ENCODE measurements around the gene TREH. TPM values are rescaled to one million over a fixed set of nuclear protein-coding genes. Genes with fewer than 3 reads are reported as not detected.

TREH gene
- total RNA-seq, 1 experiment from 2014 or later = not detected

- peaks cover 6% of the 10 kb centered on the region; the same call in 1 of the 2 replicates for H3K4me1 ChIP-seq (ENCODE audit: insufficient read depth, low read length)
- H2BK15ac ChIP-seq (ENCODE audit: low read depth, low read length) = no peak overlapping the region
- H3K14ac ChIP-seq (ENCODE audit: insufficient read depth, low read length) = no peak overlapping the region
- peaks cover 3% of the 10 kb centered on the region for H3K23me2 ChIP-seq (ENCODE audit: insufficient read length, low read depth, low read length, poor library complexity, severe bottlenecking)
- H3K27me3 Mint-ChIP-seq (ENCODE audit: low read depth) = no peaks in the 10 kb centered on the region; the same call in 1 of the 2 replicates
- no peak overlapping the region for H3K18ac ChIP-seq (ENCODE audit: insufficient read length, low read depth, low read length)
- H3K9me3 Mint-ChIP-seq = peaks cover 0 to 3% of the 10 kb centered on the region in 2 experiments; a peak in 1 of 5 replicates
- H3K79me2 ChIP-seq (ENCODE audit: insufficient read depth, low read length) = no peaks in the 10 kb centered on the region
- no peaks in the 10 kb centered on the region for H3K27me3 ChIP-seq (ENCODE audit: insufficient read depth, low read length)
- H4K20me1 ChIP-seq (ENCODE audit: control insufficient read depth, insufficient read depth, insufficient read length) = no peaks in the 10 kb centered on the region
- no peak overlapping the region for H4K5ac ChIP-seq (ENCODE audit: insufficient read length, low read depth, low read length)
- no peak overlapping the region for H2BK20ac ChIP-seq (ENCODE audit: low read depth, low read length, poor library complexity, severe bottlenecking)
- no peaks in the 10 kb centered on the region for H3K36me3 Mint-ChIP-seq (ENCODE audit: insufficient read depth in 1 of 3, low read depth in 3 of 3)
- H3K4me3 Mint-ChIP-seq = no peak overlapping the region
- H3K23ac ChIP-seq (ENCODE audit: insufficient read length, low read depth, low read length) = no peak overlapping the region
- no peaks in the 10 kb centered on the region for H3K9me3 ChIP-seq (ENCODE audit: control insufficient read depth, low read depth, low read length)
- no peak overlapping the region for H3K9ac ChIP-seq (ENCODE audit: extremely low read depth, insufficient read length, low read length)
- no peak overlapping the region for H3K56ac ChIP-seq (ENCODE audit: insufficient read length, low read depth, low read length)
- H3K4me2 ChIP-seq (ENCODE audit: insufficient read depth, insufficient read length, low read length) = no peak overlapping the region
- no peak overlapping the region for H3K27ac Mint-ChIP-seq
- H3K4me1 Mint-ChIP-seq = peaks cover 39% of the 10 kb centered on the region in 2 experiments
- H4K91ac ChIP-seq (ENCODE audit: insufficient read length, low read depth, low read length) = no peak overlapping the region
- no peak overlapping the region for H4K8ac ChIP-seq (replicated peaks; ENCODE audit: insufficient read length, low read depth, low read length)
- no peak overlapping the region for H2AK5ac ChIP-seq (ENCODE audit: insufficient read length, low read length)
- H2BK120ac ChIP-seq (ENCODE audit: low read depth, low read length, poor library complexity, severe bottlenecking) = no peak overlapping the region
- no peak overlapping the region for H2BK12ac ChIP-seq (ENCODE audit: insufficient read length, low read depth, low read length)
- H3K79me1 ChIP-seq (ENCODE audit: insufficient read depth, low read depth, low read length, poor library complexity, severe bottlenecking) = no peaks in the 10 kb centered on the region
- no CpG with 5 or more reads among the region's 8 CpGs for WGBS (ENCODE audit: extremely low coverage, insufficient read length, low lambda C conversion rate)
- no peak for DNase-seq
- no peak overlapping the region for H2AFZ ChIP-seq (ENCODE audit: low read length)
- no peak overlapping the region for H3T11ph ChIP-seq (ENCODE audit: low read length)
- no peak overlapping the region for H3K4ac ChIP-seq (ENCODE audit: low read depth, low read length)
- H2BK5ac ChIP-seq (ENCODE audit: insufficient read length, low read length) = no peak overlapping the region
- no peak for TF ChIP-seq CTCF (conservative IDR thresholded peaks at IDR 0.05)
- no peak overlapping the region for H3K27ac ChIP-seq (ENCODE audit: insufficient read length, low read depth, low read length)
These were observed 14.7 kb upstream of the TREH start for GRCh38 chr11:118694185-118694584.

All from H9 (cell line).